ENCODE data around the gene TIMM44.

The TIMM44 gene

DNA sequence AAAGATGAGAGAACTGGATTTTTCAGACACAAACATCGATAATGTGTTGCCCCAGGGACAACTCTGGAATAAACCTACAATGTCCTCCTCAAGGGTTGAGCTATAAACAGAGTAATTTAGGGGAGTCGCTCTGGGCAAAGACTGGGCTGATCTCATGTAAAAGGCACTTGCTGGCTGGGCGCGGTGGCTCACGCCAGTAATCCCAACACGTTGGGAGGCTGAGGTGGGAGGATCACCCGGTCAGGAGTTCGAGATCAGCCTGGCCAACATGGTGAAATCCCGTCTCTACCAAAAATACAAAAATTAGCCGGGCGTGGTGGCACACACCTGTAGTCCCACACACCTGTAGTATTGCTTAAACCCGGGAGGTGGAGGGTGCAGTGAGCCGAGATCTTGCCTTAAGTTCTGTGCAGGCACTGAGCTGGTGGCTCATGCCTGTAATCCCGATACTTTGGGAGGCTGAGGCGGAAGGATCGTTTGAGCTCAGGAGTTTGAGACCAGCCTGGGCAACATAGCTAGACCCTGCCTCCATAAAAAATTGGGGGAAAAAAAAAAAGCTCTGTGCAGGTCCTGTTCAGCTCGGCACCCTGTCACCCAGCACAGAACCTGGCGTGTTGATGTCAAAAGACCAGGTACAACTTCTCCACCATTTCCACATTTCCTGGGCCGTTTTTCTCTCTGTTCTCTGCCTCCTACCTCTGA is 1.4 kb downstream of the TIMM44 start:
- Histone ChIP-seq H3K27me3 (ENCODE audit: control insufficient read depth in 3 of 3, insufficient read depth in 3 of 3, low read depth in 1 of 3, low read length in 3 of 3) (no peaks in the 10 kb centered on the region), H2AK5ac (ENCODE audit: low read depth, low read length) (no peak overlapping the region), H3K9ac (ENCODE audit: low read depth, low read length, poor library complexity) (no peak overlapping the region), H3K4me3 (ENCODE audit: low read length in 2 of 2) (peak overlapping the region in 1 of 2 donors; percentile 92), H3K9me3 (replicated peaks in 1 of 2; ENCODE audit: control insufficient read depth in 2 of 2, insufficient read depth in 1 of 2, low read depth in 1 of 2, low read length in 2 of 2) (no peaks in the 10 kb centered on the region), H2AFZ (ENCODE audit: low read length) (no peak overlapping the region), H3K27ac (replicated peaks; ENCODE audit: low read length) (no peak overlapping the region), H3K14ac (ENCODE audit: low read length) (no peak overlapping the region), H3K79me1 (ENCODE audit: low read depth, low read length) (peaks cover 9% of the 10 kb centered on the region), H4K8ac (ENCODE audit: low read depth, low read length) (no peak overlapping the region), H3K4me1 (ENCODE audit: control insufficient read depth in 2 of 2, insufficient read depth in 1 of 2, low read depth in 1 of 2, low read length in 2 of 2) (peaks cover 0 to 3% of the 10 kb centered on the region in 2 donors), H3K36me3 (replicated peaks in 1 of 2; ENCODE audit: control insufficient read depth in 2 of 2, insufficient read depth in 2 of 2, low read length in 2 of 2) (peaks cover 22 to 50% of the 10 kb centered on the region in 2 donors), H2BK120ac (ENCODE audit: low read depth, low read length) (no peak overlapping the region), H2BK5ac (ENCODE audit: low read length) (no peak overlapping the region), H3K18ac (ENCODE audit: low read length) (no peak overlapping the region), H3K4ac (ENCODE audit: low read length) (no peak overlapping the region), H2BK12ac (ENCODE audit: low read length) (no peak overlapping the region), H3K23ac (ENCODE audit: low read depth, low read length, poor library complexity) (no peak overlapping the region), H3K4me2 (ENCODE audit: insufficient read depth, low read length, poor library complexity, severe bottlenecking) (no peak overlapping the region), H4K91ac (ENCODE audit: low read depth, low read length, poor library complexity) (no peak overlapping the region), H2BK15ac (ENCODE audit: low read length) (no peak overlapping the region)
- WGBS, 2 donors (ENCODE audit: extremely low coverage in 2 of 2, insufficient read length in 2 of 2, insufficient replicate concordance in 1 of 2): no CpG with 5 or more reads among the region's 19 CpGs
- no peak for DNase-seq (ENCODE audit: low spot score)

DNA sequence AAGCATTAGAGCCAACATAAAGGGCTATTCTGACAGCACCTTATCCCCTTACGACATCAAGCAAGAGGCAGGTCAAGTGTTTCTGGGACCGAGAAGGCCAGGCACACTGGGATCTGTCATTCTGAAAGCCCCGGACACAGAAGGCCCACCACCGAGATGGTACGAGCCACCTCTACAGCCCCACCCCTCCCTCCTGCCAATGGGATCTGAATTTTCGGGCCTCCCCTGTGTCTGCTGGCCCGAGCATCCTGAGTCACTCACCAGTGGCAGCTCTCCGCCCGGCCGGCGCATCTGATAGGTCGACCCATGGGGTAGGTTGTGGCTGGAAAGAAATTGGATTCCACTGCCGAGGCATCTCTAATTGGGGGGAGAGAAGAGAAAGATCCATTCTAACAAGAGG is 2.6 kb downstream of the TIMM44 start:
- H2AK5ac ChIP-seq (ENCODE audit: low read depth, low read length): no peak overlapping the region
- WGBS, 2 donors (ENCODE audit: extremely low coverage in 2 of 2, insufficient read length in 2 of 2, insufficient replicate concordance in 1 of 2): no CpG with 5 or more reads among the region's 13 CpGs
- H3K79me1 ChIP-seq (ENCODE audit: low read depth, low read length): peaks cover 11% of the 10 kb centered on the region
- no peak overlapping the region for H3K4ac ChIP-seq (ENCODE audit: low read length)
- no peak overlapping the region for H2BK15ac ChIP-seq (ENCODE audit: low read length)
- no peak overlapping the region for H2AFZ ChIP-seq (ENCODE audit: low read length)
- DNase-seq (ENCODE audit: low spot score): no peak
- no peak overlapping the region for H3K9ac ChIP-seq (ENCODE audit: low read depth, low read length, poor library complexity)
- no peak overlapping the region for H2BK12ac ChIP-seq (ENCODE audit: low read length)
- H3K27ac ChIP-seq (replicated peaks; ENCODE audit: low read length): no peak overlapping the region
- no peak overlapping the region for H2BK5ac ChIP-seq (ENCODE audit: low read length)
- no peak overlapping the region for H3K4me2 ChIP-seq (ENCODE audit: insufficient read depth, low read length, poor library complexity, severe bottlenecking)
- no peak overlapping the region for H4K8ac ChIP-seq (ENCODE audit: low read depth, low read length)
- no peak overlapping the region for H3K23ac ChIP-seq (ENCODE audit: low read depth, low read length, poor library complexity)
- no peak overlapping the region for H3K18ac ChIP-seq (ENCODE audit: low read length)
- H3K36me3 ChIP-seq (replicated peaks in 1 of 2; ENCODE audit: control insufficient read depth in 2 of 2, insufficient read depth in 2 of 2, low read length in 2 of 2): peaks cover 26 to 60% of the 10 kb centered on the region in 2 donors
- H3K9me3 ChIP-seq (replicated peaks in 1 of 2; ENCODE audit: control insufficient read depth in 2 of 2, insufficient read depth in 1 of 2, low read depth in 1 of 2, low read length in 2 of 2): no peaks in the 10 kb centered on the region
- H3K4me1 ChIP-seq (ENCODE audit: control insufficient read depth in 2 of 2, insufficient read depth in 1 of 2, low read depth in 1 of 2, low read length in 2 of 2): peaks cover 0 to 3% of the 10 kb centered on the region in 2 donors
- H3K4me3 ChIP-seq (ENCODE audit: low read length in 2 of 2): no peak overlapping the region
- no peaks in the 10 kb centered on the region for H3K27me3 ChIP-seq (ENCODE audit: control insufficient read depth in 3 of 3, insufficient read depth in 3 of 3, low read depth in 1 of 3, low read length in 3 of 3)
- no peak overlapping the region for H3K14ac ChIP-seq (ENCODE audit: low read length)
- no peak overlapping the region for H2BK120ac ChIP-seq (ENCODE audit: low read depth, low read length)
- H4K91ac ChIP-seq (ENCODE audit: low read depth, low read length, poor library complexity): no peak overlapping the region

DNA sequence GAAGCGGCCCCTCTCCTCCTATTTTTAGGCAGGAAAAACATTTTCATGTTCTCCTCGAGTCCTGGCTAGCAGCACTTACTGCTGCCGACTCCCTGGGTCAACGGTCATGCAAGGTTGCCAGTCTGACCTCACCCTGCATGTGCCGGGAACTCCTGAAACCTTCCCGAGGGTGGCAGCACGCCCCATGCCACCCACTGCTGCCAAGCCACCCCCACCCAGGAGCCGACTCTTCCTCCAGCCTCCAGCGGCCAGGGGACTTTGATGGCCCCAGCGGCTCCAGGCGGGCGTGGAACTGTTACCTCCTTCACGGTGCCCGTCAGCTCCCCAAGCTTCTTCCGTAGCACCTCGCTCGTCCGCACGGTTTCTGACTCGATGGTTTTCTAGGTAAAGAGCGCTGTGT is 8.7 kb downstream of the TIMM44 start:
- no CpG with 5 or more reads among the region's 21 CpGs for WGBS, 2 donors (ENCODE audit: extremely low coverage in 2 of 2, insufficient read length in 2 of 2, insufficient replicate concordance in 1 of 2)
- Histone ChIP-seq H2AK5ac (ENCODE audit: low read depth, low read length) (no peak overlapping the region), H2BK5ac (ENCODE audit: low read length) (no peak overlapping the region), H3K27ac (replicated peaks; ENCODE audit: low read length) (no peak overlapping the region), H4K91ac (ENCODE audit: low read depth, low read length, poor library complexity) (no peak overlapping the region), H3K4me1 (ENCODE audit: control insufficient read depth in 2 of 2, insufficient read depth in 1 of 2, low read depth in 1 of 2, low read length in 2 of 2) (no peaks in the 10 kb centered on the region), H3K23ac (ENCODE audit: low read depth, low read length, poor library complexity) (no peak overlapping the region), H3K4me3 (ENCODE audit: low read length in 2 of 2) (no peak overlapping the region), H3K4me2 (ENCODE audit: insufficient read depth, low read length, poor library complexity, severe bottlenecking) (no peak overlapping the region), H3K27me3 (ENCODE audit: control insufficient read depth in 3 of 3, insufficient read depth in 3 of 3, low read depth in 1 of 3, low read length in 3 of 3) (no peaks in the 10 kb centered on the region), H3K9me3 (replicated peaks in 1 of 2; ENCODE audit: control insufficient read depth in 2 of 2, insufficient read depth in 1 of 2, low read depth in 1 of 2, low read length in 2 of 2) (no peaks in the 10 kb centered on the region), H3K9ac (ENCODE audit: low read depth, low read length, poor library complexity) (peak overlapping the region; percentile 44), H3K18ac (ENCODE audit: low read length) (no peak overlapping the region), H2BK120ac (ENCODE audit: low read depth, low read length) (no peak overlapping the region), H3K79me1 (ENCODE audit: low read depth, low read length) (peaks cover 6% of the 10 kb centered on the region), H4K8ac (ENCODE audit: low read depth, low read length) (no peak overlapping the region), H2BK15ac (ENCODE audit: low read length) (no peak overlapping the region), H2BK12ac (ENCODE audit: low read length) (no peak overlapping the region), H2AFZ (ENCODE audit: low read length) (no peak overlapping the region), H3K36me3 (replicated peaks in 1 of 2; ENCODE audit: control insufficient read depth in 2 of 2, insufficient read depth in 2 of 2, low read length in 2 of 2) (peaks cover 50 to 90% of the 10 kb centered on the region in 2 donors), H3K4ac (ENCODE audit: low read length) (no peak overlapping the region), H3K14ac (ENCODE audit: low read length) (no peak overlapping the region)
- DNase-seq (ENCODE audit: low spot score): no peak

DNA sequence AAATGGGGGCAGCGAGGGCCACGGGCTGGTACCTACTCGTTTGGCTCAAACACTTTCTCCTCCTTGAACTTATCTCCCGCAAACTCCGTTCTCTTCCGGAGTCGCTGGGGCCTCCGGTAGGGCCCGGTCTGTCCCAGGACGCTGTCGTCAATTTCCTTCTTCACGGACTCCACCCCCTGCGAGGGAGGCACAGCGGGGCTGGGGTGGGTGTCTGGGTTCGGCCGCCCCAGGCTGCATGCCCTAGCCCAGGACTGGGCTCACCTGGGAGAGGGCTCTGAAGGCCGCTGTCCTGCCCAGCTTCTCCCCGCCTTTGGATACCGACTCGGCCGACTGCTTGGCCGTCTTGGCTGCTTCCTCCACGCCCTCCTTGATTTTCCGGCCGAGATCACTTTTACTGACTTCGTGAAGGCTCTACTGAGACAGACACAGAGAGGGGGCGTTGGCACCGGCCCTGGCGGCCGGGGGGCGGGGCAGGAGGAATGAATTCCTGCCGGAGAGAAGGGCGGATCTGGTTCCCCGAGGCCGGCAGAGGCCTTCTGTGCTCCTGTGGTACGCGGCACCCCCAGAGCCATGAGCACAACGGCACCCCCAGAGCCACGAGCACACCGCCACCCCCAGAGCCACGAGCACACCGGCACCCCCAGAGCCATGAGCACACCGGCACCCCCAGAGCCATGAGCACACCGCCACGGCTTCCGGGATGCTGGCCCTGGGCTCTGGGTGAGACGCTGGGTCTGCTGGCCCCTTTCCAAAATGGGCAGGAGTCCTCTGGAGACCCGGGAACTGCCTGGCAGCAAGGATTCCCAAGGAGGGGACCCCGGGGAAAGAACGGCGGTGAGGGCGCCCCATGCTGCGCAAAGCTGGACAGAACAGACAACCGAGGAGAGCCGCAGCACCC is 9.4 kb downstream of the TIMM44 start:
- Histone ChIP-seq H3K4me1 (ENCODE audit: control insufficient read depth in 2 of 2, insufficient read depth in 1 of 2, low read depth in 1 of 2, low read length in 2 of 2) (peaks cover 0 to 1% of the 10 kb centered on the region in 2 donors), H3K23ac (ENCODE audit: low read depth, low read length, poor library complexity) (no peak overlapping the region), H3K27me3 (ENCODE audit: control insufficient read depth in 3 of 3, insufficient read depth in 3 of 3, low read depth in 1 of 3, low read length in 3 of 3) (no peaks in the 10 kb centered on the region), H3K4me2 (ENCODE audit: insufficient read depth, low read length, poor library complexity, severe bottlenecking) (no peak overlapping the region), H2BK15ac (ENCODE audit: low read length) (no peak overlapping the region), H3K9ac (ENCODE audit: low read depth, low read length, poor library complexity) (no peak overlapping the region), H3K18ac (ENCODE audit: low read length) (no peak overlapping the region), H2BK12ac (ENCODE audit: low read length) (no peak overlapping the region), H3K9me3 (replicated peaks in 1 of 2; ENCODE audit: control insufficient read depth in 2 of 2, insufficient read depth in 1 of 2, low read depth in 1 of 2, low read length in 2 of 2) (no peaks in the 10 kb centered on the region), H3K27ac (replicated peaks; ENCODE audit: low read length) (no peak overlapping the region), H2AK5ac (ENCODE audit: low read depth, low read length) (no peak overlapping the region), H4K8ac (ENCODE audit: low read depth, low read length) (no peak overlapping the region), H2BK120ac (ENCODE audit: low read depth, low read length) (no peak overlapping the region), H2AFZ (ENCODE audit: low read length) (no peak overlapping the region), H4K91ac (ENCODE audit: low read depth, low read length, poor library complexity) (no peak overlapping the region), H3K4me3 (ENCODE audit: low read length in 2 of 2) (no peak overlapping the region), H3K14ac (ENCODE audit: low read length) (no peak overlapping the region), H3K4ac (ENCODE audit: low read length) (no peak overlapping the region), H3K79me1 (ENCODE audit: low read depth, low read length) (peaks cover 6% of the 10 kb centered on the region), H3K36me3 (replicated peaks in 1 of 2; ENCODE audit: control insufficient read depth in 2 of 2, insufficient read depth in 2 of 2, low read length in 2 of 2) (peaks cover 50 to 87% of the 10 kb centered on the region in 2 donors), H2BK5ac (ENCODE audit: low read length) (no peak overlapping the region)
- no CpG with 5 or more reads among the region's 55 CpGs for WGBS, 2 donors (ENCODE audit: extremely low coverage in 2 of 2, insufficient read length in 2 of 2, insufficient replicate concordance in 1 of 2)
- no peak for DNase-seq (ENCODE audit: low spot score)

All from neuronal stem cell (in vitro differentiated cells).